HCT116 (cell line): ENCODE data around the gene MRTFB.

Experiments
- MAX ChIP-seq: IDR thresholded peaks from 2 replicates; pipeline ENCODE4 v1.6.1; 2012
- POLR2A ChIP-seq: IDR thresholded peaks from 2 replicates; pipeline ENCODE4 v1.7.0; 2011; ENCODE audit warnings: borderline replicate concordance; ENCODE audit not compliant: insufficient read depth, insufficient read length; ENCODE audit errors: extremely low read depth
- SRF ChIP-seq: IDR thresholded peaks from 2 replicates; pipeline ENCODE4 v1.6.1; 2012; ENCODE audit warnings: low read depth
- TF ChIP-seq, protein P1 (sequence below), 3 experiments: fragments of 200-600 bp in 1 of 3; sonication (generic) in 1 of 3; IDR thresholded peaks in 2 of 3; conservative IDR thresholded peaks in 1 of 3; 2 replicates each; pipeline ENCODE4 v1.5.1; 2012 to 2017; ENCODE audit warnings: low read depth in 2 of 3, low read length in 2 of 3, antibody characterized with exemption in 1 of 3, borderline replicate concordance in 1 of 3, control low read depth in 1 of 3, mild to moderate bottlenecking in 1 of 3, mixed read lengths in 1 of 3, mixed run types in 1 of 3, moderate library complexity in 1 of 3; ENCODE audit not compliant: insufficient read depth in 1 of 3

DNA sequence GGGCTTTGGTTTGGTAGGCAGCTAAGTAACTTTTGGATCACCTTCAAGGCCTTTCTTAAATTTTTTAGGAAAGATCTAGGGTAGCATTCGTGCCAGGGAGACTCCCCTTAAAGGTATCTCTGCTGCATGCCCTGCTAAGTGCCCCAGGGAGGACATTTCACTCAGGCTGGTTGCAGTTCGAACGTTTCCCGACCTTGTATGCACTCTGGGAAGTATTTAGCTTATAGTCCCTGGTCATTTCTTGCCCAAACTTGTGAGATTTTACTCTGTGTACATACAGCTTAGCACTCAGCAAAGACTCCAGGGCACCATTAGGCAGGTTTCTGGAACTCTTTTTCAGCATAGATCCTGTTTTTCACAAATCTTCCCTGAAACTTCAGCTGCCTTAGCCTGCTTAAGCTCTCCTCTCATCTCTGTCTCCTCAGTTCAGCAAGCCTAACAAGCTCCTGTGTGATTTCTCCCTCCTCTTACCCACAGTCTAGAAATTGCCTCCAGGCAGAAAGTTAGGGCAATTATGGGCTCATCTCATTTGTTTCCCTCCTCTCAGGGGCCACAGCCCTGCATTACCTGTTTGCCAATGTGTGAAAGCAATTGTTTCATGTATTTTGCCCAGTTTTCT, 84.6 kb downstream of the MRTFB start:
- TF ChIP-seq MAX (no peak), POLR2A (no peak), SRF (no peak)
- TF ChIP-seq, protein P1, sequence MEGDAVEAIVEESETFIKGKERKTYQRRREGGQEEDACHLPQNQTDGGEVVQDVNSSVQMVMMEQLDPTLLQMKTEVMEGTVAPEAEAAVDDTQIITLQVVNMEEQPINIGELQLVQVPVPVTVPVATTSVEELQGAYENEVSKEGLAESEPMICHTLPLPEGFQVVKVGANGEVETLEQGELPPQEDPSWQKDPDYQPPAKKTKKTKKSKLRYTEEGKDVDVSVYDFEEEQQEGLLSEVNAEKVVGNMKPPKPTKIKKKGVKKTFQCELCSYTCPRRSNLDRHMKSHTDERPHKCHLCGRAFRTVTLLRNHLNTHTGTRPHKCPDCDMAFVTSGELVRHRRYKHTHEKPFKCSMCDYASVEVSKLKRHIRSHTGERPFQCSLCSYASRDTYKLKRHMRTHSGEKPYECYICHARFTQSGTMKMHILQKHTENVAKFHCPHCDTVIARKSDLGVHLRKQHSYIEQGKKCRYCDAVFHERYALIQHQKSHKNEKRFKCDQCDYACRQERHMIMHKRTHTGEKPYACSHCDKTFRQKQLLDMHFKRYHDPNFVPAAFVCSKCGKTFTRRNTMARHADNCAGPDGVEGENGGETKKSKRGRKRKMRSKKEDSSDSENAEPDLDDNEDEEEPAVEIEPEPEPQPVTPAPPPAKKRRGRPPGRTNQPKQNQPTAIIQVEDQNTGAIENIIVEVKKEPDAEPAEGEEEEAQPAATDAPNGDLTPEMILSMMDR (IDR thresholded peaks at IDR 0.05 in 2 of 3, conservative IDR thresholded peaks at IDR 0.05 in 1 of 3; ENCODE audit: borderline replicate concordance in 1 of 3, insufficient read depth in 1 of 3, low read depth in 2 of 3, low read length in 2 of 3), result no peak
